HG03066 (cell line): ENCODE results near the gene AKT3.
A peak's percentile ranks its signal among the peaks of the same experiment; 100 is the strongest.

Source experiments
- ATAC-seq: cut with Tn5 transposase; IDR thresholded peaks from one replicate; pipeline ENCODE4 v1.9.1; 2021; ENCODE audit warnings: low read depth; ENCODE audit not compliant: unreplicated experiment

The AKT3 gene

GRCh38 chr1:243639027-243639658, 210.9 kb downstream of the AKT3 start:
- no peak for ATAC-seq

GRCh38 chr1:243638186-243638585, 211.9 kb downstream of the AKT3 start:
- ATAC-seq: no peak

GRCh38 chr1:243628476-243628907, 221.6 kb downstream of the AKT3 start:
- no peak for ATAC-seq

GRCh38 chr1:243623841-243624240, 226.2 kb downstream of the AKT3 start:
- ATAC-seq: no peak

GRCh38 chr1:243621973-243622372, 228.1 kb downstream of the AKT3 start:
- no peak for ATAC-seq

- ATAC-seq: no peak
Measured at GRCh38 chr1:243620096-243620495, 229.9 kb downstream of the AKT3 start.

- ATAC-seq: no peak
Measured at GRCh38 chr1:243609698-243610097, 240.3 kb downstream of the AKT3 start.

GRCh38 chr1:243605604-243606003, 244.4 kb downstream of the AKT3 start:
- no peak for ATAC-seq

- no peak for ATAC-seq
Measured at GRCh38 chr1:243601720-243602119, 248.3 kb downstream of the AKT3 start.

GRCh38 chr1:243598433-243598832, 251.6 kb downstream of the AKT3 start:
- ATAC-seq: peak; percentile 37

- ATAC-seq: no peak
Measured at GRCh38 chr1:243597383-243597782, 252.7 kb downstream of the AKT3 start.

GRCh38 chr1:243596431-243597062, 253.5 kb downstream of the AKT3 start:
- ATAC-seq: peak; percentile 96

- peak; percentile 11 for ATAC-seq
Measured at GRCh38 chr1:243595527-243596210, 254.4 kb downstream of the AKT3 start.

- ATAC-seq: no peak
Measured at GRCh38 chr1:243594455-243594854, 255.6 kb downstream of the AKT3 start.

- peak; percentile 72 for ATAC-seq
Measured at GRCh38 chr1:243589286-243589685, 260.8 kb downstream of the AKT3 start.

GRCh38 chr1:243587823-243588560, 262.1 kb downstream of the AKT3 start:
- ATAC-seq: peak; percentile 86

GRCh38 chr1:243587285-243587684, 262.8 kb downstream of the AKT3 start:
- ATAC-seq: no peak

GRCh38 chr1:243585982-243586381, 264.1 kb downstream of the AKT3 start:
- no peak for ATAC-seq

- no peak for ATAC-seq
Measured at GRCh38 chr1:243582326-243582725, 267.7 kb downstream of the AKT3 start.

GRCh38 chr1:243580984-243581383, 269.1 kb downstream of the AKT3 start:
- ATAC-seq: no peak

GRCh38 chr1:243580072-243580471, 270.0 kb downstream of the AKT3 start:
- ATAC-seq: no peak
